ENCODE results near the gene ADGRF3. TPM values are rescaled to one million over a fixed set of nuclear protein-coding genes. Genes with fewer than 3 reads are reported as not detected.

Gene ADGRF3
- total and polyA plus RNA-seq, 10 of the 15 experiments (the other 5 are each of a cell fraction or from before 2014, with no cell fraction given), result 0.03 to 3.1 (median 0.84) TPM

GRCh38 chr2:26335231-26335630 lies 11.4 kb downstream of the ADGRF3 start (continued):
- TF ChIP-seq SMARCA5 (IDR thresholded peaks at IDR 0.05) (no peak), LARP7 (IDR thresholded peaks at IDR 0.05) (no peak), KDM1A (IDR thresholded peaks at IDR 0.05; ENCODE audit: borderline replicate concordance) (no peak), ZNF24 (IDR thresholded peaks at IDR 0.05) (no peak), REST (IDR thresholded peaks at IDR 0.05; ENCODE audit: low read depth, low read length) (no peak), FOXK2 (IDR thresholded peaks at IDR 0.05) (no peak)

GRCh38 chr2:26333293-26333692 lies 13.3 kb downstream of the ADGRF3 start:
- ChIA-PET RAD21 (ENCODE audit: unreplicated experiment) (no interaction called here), CTCF (no interaction called here), SMC1A (ENCODE audit: uncharacterized antibody, unreplicated experiment) (no interaction called here), POLR2A (no interaction called here)
- H3K9me3 ChIP-seq (replicated peaks; ENCODE audit: control insufficient read depth, insufficient read depth, low read length), result no peaks in the 10 kb centered on the region
- no peaks in the 10 kb centered on the region for H4K20me1 ChIP-seq (ENCODE audit: control insufficient read depth, insufficient read depth)
- H3K4me1 ChIP-seq (ENCODE audit: control insufficient read depth, insufficient read depth, low read length), result no peaks in the 10 kb centered on the region
- H3K27me3 ChIP-seq (replicated peaks in 1 of 2; ENCODE audit: control insufficient read depth in 2 of 2, insufficient read depth in 2 of 2, low read length in 1 of 2), result no peaks in the 10 kb centered on the region
- in situ Hi-C loops (cut with MboI), result no loop called here
- ATAC-seq, result no peak
- intact Hi-C loops (cut with micrococcal nuclease; ENCODE audit: unreplicated experiment), result loop anchor here (5.0 kb wide), 2 partner anchors 341 to 381 kb away; no protein-coding TSS in a partner anchor
- no peak for DNase-seq (ENCODE audit: low read depth, low spot score)
- H3K27ac ChIP-seq (ENCODE audit: control insufficient read depth, insufficient read depth), result no peak overlapping the region
- H3K79me2 ChIP-seq (ENCODE audit: control insufficient read depth, insufficient read depth, low read length), result no peaks in the 10 kb centered on the region
- H3K36me3 ChIP-seq (ENCODE audit: control insufficient read depth in 2 of 2, insufficient read depth in 2 of 2, low read length in 1 of 2), result no peaks in the 10 kb centered on the region
- 26% methylated on average over 2 of the region's 2 CpGs for WGBS (ENCODE audit: insufficient coverage, insufficient replicate concordance, low lambda C conversion rate, missing lambda C conversion rate)
- no peak overlapping the region for H3K4me2 ChIP-seq (ENCODE audit: control insufficient read depth, insufficient read depth)
- no TSS peak for BruUV-seq (replicated peaks)
- H2AFZ ChIP-seq (ENCODE audit: control insufficient read depth, low read depth, low read length), result no peak overlapping the region
- H3K4me3 ChIP-seq, result no peak overlapping the region
- no peak for FAIRE-seq
- no peak overlapping the region for H3K9ac ChIP-seq (ENCODE audit: control insufficient read depth, insufficient read depth, low read length)
- TF ChIP-seq SUZ12 (IDR thresholded peaks at IDR 0.05; ENCODE audit: unreplicated experiment), result no peak
- no peak for TF ChIP-seq SREBF1 (IDR thresholded peaks at IDR 0.05; ENCODE audit: low read length)
- no peak for TF ChIP-seq ESRRA (IDR thresholded peaks at IDR 0.05; ENCODE audit: low read length)
- TF ChIP-seq CUX1 (IDR thresholded peaks at IDR 0.05; ENCODE audit: insufficient replicate concordance, low read depth, low read length), result no peak
- TF ChIP-seq MLLT1 (IDR thresholded peaks at IDR 0.05), result no peak
- no peak for TF ChIP-seq IRF5 (IDR thresholded peaks at IDR 0.05; ENCODE audit: borderline replicate concordance)
- TF ChIP-seq RBBP5 (conservative IDR thresholded peaks at IDR 0.05), result no peak
- no peak for TF ChIP-seq SMAD5 (IDR thresholded peaks at IDR 0.05; ENCODE audit: low read depth)

Measured in GM12878 (cell line).